GM12891 (cell line): ENCODE measurements around the gene FHOD1.

ENCODE experiments used
- DNase-seq: peaks from one replicate; pipeline ENCODE4 v3.0.0; 2011; ENCODE audit warnings: low spot score; ENCODE audit not compliant: insufficient read length
- FAIRE-seq: peaks from 2 replicates; lab custom pipeline; 2011; peaks lifted over from hg19 to GRCh38; lab: Jason Lieb, UNC
- PAX5 ChIP-seq: IDR thresholded peaks from 2 replicates; pipeline ENCODE4 v1.6.1; 2011; ENCODE audit warnings: low read length, moderate library complexity, mild to moderate bottlenecking; ENCODE audit not compliant: insufficient read depth, severe bottlenecking
- POLR2A ChIP-seq: IDR thresholded peaks from 2 replicates; pipeline ENCODE4 v1.6.1; 2011; ENCODE audit warnings: low read depth, low read length, control low read depth
- POLR2AphosphoS5 ChIP-seq: IDR thresholded peaks from 2 replicates; pipeline ENCODE4 v1.6.1; 2011; ENCODE audit warnings: low read depth, low read length, control low read depth
- POU2F2 ChIP-seq: IDR thresholded peaks from 2 replicates; pipeline ENCODE4 v1.6.1; 2011; ENCODE audit warnings: low read depth, mild to moderate bottlenecking, control low read depth, low read length, moderate library complexity
- SPI1 ChIP-seq: IDR thresholded peaks from 2 replicates; pipeline ENCODE4 v1.6.1; 2011; ENCODE audit warnings: low read depth, low read length, control low read depth
- TAF1 ChIP-seq: IDR thresholded peaks from 2 replicates; pipeline ENCODE4 v1.6.1; 2011; ENCODE audit warnings: low read depth, low read length, control low read depth

The FHOD1 gene

DNA sequence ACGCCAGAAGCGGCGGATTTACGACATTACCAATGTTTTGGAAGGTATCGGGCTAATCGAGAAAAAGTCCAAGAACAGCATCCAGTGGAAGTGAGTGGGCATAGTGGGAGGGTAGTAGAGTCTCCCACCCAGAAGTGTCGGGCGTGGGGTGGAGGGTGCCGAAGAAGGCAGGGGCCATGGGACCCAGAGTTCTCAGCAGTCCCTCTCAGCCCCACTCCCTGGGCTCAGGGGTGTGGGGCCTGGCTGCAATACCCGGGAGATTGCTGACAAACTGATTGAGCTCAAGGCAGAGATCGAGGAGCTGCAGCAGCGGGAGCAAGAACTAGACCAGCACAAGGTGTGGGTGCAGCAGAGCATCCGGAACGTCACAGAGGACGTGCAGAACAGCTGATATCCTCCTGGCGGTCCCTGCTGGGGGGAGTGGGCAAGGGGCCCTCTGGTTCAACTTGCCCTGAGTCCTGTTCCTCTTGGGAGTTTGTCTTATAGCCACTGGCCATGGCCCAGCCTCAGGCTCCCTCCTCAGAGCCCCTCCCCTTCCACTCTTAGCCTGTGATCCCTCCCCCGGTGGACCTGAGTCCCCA is 54.4 kb downstream of the FHOD1 start:
- TF ChIP-seq POU2F2 (no peak), TAF1 (no peak), POLR2AphosphoS5 (no peak), PAX5 (no peak), SPI1 (no peak), POLR2A (no peak)
- DNase-seq: no peak
- FAIRE-seq: no peak

DNA sequence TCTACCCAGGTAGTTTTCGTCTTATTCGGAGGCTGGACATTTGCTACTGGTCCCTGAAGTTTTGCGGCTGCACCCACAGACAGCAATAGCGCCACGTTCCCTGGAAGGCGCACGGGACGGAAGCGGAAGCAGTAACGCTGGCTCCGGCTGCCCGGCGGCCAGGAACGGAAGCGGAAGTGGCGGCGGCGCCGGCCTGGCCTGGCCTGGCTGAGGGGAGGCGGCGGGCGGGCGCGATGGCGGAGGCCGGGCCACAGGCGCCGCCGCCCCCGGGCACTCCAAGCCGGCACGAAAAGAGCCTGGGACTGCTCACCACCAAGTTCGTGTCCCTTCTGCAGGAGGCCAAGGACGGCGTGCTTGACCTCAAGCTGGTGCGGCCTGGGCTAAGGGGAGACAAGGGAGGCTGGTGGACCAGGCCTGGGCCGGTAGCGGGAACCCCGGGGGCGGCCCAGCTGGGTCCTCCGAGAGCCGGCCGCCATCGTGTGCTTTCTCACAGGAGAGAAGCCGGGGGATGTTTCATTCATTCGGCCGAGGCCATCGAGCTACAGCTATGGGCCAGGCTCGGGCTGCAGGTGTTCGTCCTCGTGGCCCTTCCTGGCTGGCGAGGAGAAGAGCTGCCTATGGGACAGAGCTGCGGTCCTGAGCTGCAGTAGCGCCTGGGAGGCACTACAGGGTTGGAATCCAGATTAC is 55.1 kb downstream of the FHOD1 start, which contains the start of gene E2F4:
TSS of gene E2F4 (plus strand) at position 161 of the 687 bp plus-strand sequence. CDS start at position 234, 73 bp downstream.
- TF ChIP-seq SPI1: peak; percentile 80
- 0 out of 2 replicates have a peak, but pooled peaks have one; percentile 26 for TF ChIP-seq POU2F2
- TF ChIP-seq PAX5: no peak
- peak; percentile 52; the same call in 1 of the 2 replicates for TF ChIP-seq POLR2AphosphoS5
- TF ChIP-seq POLR2A: peak; percentile 58; the same call in 1 of the 2 replicates
- DNase-seq (peak; percentile 99), FAIRE-seq (peak; percentile 100)

DNA sequence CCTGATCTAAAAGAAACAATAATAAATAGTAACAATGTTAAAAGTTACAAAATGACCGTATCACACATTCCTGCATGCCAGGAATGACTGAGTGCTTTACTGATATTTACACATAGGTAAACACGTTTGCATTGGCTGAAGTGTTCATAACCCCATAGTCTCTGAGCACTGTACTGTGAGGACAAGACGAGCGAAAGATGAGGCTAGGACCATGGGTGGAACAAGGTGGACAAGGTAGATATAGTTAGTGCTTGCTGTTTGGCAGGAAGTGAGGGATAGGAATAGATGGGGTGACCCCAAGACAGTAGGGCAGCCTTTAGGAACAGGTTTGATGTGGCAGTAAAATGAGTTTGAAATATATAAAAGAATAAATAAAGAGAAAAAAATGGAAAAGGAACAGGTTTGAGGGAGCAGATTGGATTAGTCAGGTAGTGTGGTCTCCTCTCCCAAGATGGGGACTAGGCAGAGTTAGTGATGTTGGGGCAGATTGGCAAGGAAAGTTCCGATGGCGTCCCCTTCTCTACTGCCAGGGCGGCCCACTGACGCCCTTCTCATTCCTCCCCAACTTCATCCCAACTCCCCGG is 55.8 kb downstream of the FHOD1 start:
- no peak for TF ChIP-seq POLR2A
- no peak for TF ChIP-seq TAF1
- no peak for TF ChIP-seq SPI1
- TF ChIP-seq PAX5: no peak
- no peak for TF ChIP-seq POLR2AphosphoS5
- no peak for TF ChIP-seq POU2F2
- no peak for DNase-seq
- FAIRE-seq: no peak

DNA sequence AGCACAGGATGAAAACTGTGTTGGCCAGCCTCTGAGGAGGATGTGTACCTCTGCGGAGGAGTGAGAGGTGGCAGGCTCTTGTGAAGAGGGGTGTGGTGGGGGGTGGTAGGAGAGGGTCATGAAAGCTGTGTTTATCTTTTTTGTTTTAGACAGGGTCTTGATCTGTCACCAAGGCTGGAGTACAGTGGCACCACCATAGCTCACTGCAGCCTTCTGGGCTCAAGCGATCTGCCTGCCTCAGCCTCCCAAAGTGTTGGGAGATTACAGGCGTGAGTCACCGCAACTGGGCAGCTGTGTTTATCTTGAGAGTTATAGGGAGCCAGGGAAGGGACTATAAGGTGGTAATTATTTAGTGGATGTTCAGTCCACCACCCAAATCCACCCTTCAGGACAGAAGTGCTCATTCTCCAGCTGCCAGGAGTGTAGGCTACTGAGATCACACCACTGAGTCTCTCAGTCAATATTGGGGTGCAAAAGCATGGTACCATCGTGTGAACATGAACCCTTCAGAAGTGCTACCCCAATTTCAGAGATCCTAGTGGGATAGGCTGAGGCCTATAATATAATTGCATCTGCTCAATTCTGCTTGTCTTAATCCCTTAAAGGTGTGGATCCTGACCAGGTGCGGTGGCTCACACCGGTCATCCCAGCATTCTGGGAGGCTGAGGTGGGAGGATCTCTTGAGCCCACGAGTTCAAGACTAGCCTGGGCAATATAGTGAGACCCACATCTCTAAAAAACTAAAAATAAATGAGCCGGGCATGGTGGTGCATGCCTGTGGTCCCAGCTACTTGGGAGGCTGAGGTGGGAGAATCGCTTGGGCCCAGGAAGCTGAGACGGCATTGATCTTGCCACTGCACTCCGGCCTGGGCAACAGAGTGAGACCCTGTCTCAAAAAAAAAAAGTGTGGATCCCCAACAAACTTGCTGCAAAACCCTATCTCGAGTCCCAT is 56.6 kb downstream of the FHOD1 start:
- FAIRE-seq: no peak
- TF ChIP-seq SPI1: no peak
- no peak for TF ChIP-seq TAF1
- TF ChIP-seq PAX5: no peak
- no peak for TF ChIP-seq POLR2A
- no peak for TF ChIP-seq POLR2AphosphoS5
- no peak for TF ChIP-seq POU2F2
- DNase-seq: no peak

DNA sequence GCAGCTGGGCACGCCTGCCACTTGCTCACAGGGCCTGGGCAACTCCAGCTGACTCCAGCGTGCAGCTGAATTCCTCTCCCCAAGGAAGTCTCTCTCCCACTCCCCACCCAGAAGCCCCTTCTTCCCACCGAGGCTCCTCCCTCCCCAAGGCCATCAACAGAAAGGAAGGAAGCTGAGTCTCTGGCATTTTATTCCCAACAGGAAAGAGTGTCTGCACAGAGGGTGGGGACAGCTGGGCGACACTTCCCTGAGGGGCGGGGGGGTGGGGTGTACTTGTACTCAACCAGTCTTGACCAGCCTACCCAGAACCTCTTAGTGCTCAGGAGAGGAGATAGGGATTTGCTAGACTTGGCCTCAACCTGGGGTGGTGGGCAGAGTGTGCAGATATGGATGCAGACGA is 57.2 kb downstream of the FHOD1 start, which contains the start of gene EXOC3L1:
TSS of gene EXOC3L1 (minus strand) at position 96 of the 400 bp plus-strand sequence. CDS start 460 bp downstream, outside the sequence.
- FAIRE-seq: no peak
- DNase-seq: no peak
- no peak for TF ChIP-seq SPI1
- TF ChIP-seq POLR2AphosphoS5: no peak
- TF ChIP-seq POU2F2: no peak
- no peak for TF ChIP-seq POLR2A
- no peak for TF ChIP-seq TAF1
- TF ChIP-seq PAX5: no peak

DNA sequence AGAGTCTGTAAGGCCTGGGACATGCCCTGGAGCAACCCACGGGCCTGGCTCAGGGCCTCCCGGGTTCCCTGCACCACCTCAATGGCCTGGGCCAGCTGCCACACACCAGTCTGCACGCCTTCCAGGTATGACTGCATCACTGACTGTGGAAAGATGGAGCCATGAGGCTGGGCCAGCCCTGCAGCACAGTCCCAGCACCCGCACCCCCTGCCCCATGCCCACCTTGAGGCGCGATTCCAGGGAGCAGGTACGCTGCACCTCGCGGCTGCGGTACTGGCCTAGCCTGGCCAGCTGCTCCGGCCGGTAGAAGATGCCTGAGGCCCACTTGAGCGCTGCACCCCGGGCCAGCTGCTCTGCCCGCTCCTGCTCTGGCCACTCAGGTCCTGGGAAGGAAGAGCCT is 58.5 kb downstream of the FHOD1 start:
- DNase-seq (no peak), FAIRE-seq (no peak)
- TF ChIP-seq SPI1 (no peak), POLR2AphosphoS5 (no peak), PAX5 (no peak), TAF1 (no peak), POLR2A (no peak), POU2F2 (no peak)

DNA sequence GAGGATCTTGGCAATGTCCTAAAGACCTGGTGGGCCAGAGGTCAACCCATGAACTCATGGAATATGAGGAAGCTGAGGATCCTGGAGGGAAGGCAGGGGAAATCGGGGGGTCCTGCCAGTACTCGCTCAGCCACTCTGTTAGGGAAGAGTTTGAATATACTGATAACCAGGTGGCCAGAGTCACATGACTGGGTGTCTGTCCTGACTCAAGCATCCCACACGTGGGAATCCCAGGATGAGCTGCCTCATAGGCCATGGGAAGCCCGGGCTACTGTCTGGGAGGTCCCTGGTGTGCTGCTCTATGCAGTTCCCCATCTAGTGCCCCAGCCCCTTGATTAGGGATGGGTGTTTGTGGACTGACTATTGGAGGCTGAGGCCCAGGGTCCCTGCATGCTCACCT is 59.0 kb downstream of the FHOD1 start:
- DNase-seq (no peak), FAIRE-seq (no peak)
- TF ChIP-seq TAF1 (no peak), POU2F2 (no peak), SPI1 (no peak), POLR2AphosphoS5 (no peak), POLR2A (no peak), PAX5 (no peak)

DNA sequence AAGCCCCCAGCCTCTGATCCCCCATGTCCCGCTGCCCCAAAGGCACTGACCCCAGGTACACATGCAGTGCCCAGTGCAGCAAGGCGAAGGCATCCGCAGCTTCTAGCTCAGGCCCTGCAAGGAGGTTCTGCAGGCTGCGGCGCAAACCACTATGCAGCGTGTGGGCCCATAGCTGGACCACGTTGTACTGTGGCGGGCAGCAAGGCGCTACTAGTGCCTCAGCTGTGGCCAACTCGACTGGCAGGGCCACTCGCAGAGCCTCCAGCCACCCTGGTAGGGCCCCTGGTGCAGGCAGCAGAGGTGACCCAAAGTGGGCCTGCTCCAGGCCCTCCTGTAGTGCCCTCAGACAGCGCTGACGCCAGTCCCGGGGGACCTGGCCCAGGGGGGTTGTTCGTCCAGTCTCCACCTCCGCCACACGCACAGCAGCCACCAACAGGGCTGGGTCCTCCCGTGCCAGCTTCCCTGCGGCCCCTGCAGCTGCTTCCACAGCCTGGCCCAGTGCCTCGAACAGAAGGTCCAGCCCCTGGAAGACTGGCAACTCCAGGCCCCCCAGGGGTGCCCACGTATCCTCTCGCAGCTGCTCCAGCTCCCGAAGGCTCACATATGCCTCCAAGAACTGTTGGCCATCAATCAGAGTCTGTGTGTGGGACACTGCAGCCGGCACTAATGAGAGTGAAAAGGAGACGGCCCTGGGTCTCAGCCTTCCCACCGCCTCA is 59.9 kb downstream of the FHOD1 start:
- no peak for DNase-seq
- no peak for FAIRE-seq
- TF ChIP-seq PAX5 (no peak), POU2F2 (no peak), SPI1 (no peak), POLR2A (no peak), POLR2AphosphoS5 (no peak), TAF1 (no peak)

DNA sequence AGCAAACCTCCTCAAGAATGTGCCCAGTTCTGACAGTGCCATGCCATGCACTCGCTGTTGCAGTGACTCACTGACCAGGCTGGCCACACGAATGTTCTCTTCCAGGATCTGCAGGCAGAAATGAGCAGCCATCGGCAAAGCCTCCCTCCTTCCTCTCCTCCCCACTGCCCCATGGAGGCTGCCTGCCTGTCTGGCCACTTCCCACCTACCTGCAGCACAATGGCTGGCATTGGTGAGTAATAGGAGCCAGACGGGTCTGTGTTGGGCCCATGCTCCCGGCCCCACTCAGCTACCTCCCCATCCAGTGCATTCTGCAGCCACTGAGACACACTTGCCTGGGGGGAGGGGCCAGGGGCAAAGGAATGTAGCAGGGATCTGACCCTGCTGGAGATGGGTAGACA is 60.7 kb downstream of the FHOD1 start:
- FAIRE-seq (no peak), DNase-seq (no peak)
- TF ChIP-seq POLR2A (no peak), POLR2AphosphoS5 (no peak), PAX5 (no peak), POU2F2 (no peak), SPI1 (no peak), TAF1 (no peak)
